ENCODE results near the gene CHIC2.

CHIC2 gene

DNA sequence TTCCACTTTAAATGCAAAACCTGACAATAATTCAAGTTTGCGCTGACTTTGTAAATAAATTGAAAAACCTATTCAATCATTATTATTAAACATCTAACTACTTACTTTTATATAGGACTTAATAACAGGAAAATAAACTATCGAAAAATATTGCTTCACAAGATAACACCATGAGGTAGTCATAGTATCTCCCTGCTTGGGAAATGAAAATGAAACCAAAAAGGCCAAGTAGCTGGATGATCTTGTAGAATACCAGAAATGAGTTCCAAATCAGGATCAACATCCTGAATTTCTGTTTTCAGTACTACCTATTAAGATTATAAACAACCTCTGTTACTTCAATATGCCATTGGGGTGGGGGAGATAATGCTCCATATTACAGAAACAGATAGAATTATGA, 58.9 kb downstream of the CHIC2 start:
- H3K9ac ChIP-seq (ENCODE audit: low read length): no peak overlapping the region
- H3K9me3 ChIP-seq (ENCODE audit: control insufficient read depth, insufficient read depth, low read depth, low read length): no peaks in the 10 kb centered on the region
- H3K4me1 ChIP-seq (ENCODE audit: control insufficient read depth, insufficient read depth, low read length): peaks cover 15% of the 10 kb centered on the region
- H3K36me3 ChIP-seq (ENCODE audit: control insufficient read depth, insufficient read depth, low read length): no peaks in the 10 kb centered on the region
- H3K27me3 ChIP-seq (ENCODE audit: control insufficient read depth, insufficient read depth, low read length): no peaks in the 10 kb centered on the region
- H3K27ac ChIP-seq (ENCODE audit: low read depth, low read length): no peak overlapping the region
- no peak overlapping the region for H3K4me3 ChIP-seq (ENCODE audit: low read depth, low read length)

DNA sequence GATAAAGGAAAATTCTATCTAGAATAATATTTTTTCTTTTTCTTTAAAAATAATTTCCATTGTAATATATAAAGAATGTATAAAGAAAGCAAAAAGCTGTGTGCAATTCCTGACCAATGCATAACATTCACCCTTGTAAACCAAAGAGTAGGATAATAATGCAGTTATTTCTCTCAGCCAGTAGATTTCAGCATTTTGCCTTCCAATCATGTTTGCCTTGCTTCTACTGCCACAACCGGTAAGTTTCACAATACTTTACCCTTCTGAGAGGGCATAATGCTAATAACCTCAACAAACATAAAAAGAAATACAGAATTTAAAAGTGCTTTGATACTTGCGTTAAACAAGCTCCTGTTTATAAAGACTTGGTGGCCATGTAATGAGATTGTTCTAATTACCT, 59.9 kb downstream of the CHIC2 start:
- H3K36me3 ChIP-seq (ENCODE audit: control insufficient read depth, insufficient read depth, low read length): no peaks in the 10 kb centered on the region
- H3K9me3 ChIP-seq (ENCODE audit: control insufficient read depth, insufficient read depth, low read depth, low read length): no peaks in the 10 kb centered on the region
- peaks cover 12% of the 10 kb centered on the region for H3K4me1 ChIP-seq (ENCODE audit: control insufficient read depth, insufficient read depth, low read length)
- H3K27me3 ChIP-seq (ENCODE audit: control insufficient read depth, insufficient read depth, low read length): no peaks in the 10 kb centered on the region
- no peak overlapping the region for H3K4me3 ChIP-seq (ENCODE audit: low read depth, low read length)
- no peak overlapping the region for H3K27ac ChIP-seq (ENCODE audit: low read depth, low read length)
- no peak overlapping the region for H3K9ac ChIP-seq (ENCODE audit: low read length)

DNA sequence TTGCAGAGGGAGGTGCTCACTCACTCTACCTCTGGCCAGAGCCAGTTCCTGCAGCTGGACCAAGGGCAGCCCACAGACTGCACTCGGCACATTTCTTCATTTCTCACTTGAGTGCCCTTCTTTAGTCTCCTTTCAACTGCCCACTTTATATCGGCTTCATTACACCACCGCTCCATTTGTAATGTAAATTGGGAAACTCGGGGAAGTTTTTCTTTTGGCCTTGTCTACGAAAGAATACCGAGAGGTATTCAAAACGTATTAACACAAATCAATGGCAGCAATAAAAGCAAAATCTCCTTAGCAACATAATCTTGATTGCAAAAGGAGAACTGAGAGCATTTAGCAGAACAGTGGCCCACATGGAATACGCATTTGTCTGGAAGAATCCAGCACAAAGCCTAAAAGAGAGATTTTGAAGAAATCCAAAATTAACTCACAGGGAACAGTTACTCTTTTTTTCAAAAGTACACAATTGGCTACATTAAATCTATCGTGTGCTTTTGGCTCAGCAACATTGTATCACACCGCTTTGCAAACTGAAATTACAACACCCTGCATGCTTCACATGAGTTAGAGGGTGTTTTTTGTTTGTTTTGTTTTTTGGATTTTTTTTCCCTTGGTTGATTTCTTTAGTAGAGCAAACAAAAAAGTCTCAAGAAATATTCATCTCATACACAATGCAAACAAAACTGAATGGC, 62.6 kb downstream of the CHIC2 start:
- no peaks in the 10 kb centered on the region for H3K36me3 ChIP-seq (ENCODE audit: control insufficient read depth, insufficient read depth, low read length)
- H3K27me3 ChIP-seq (ENCODE audit: control insufficient read depth, insufficient read depth, low read length): no peaks in the 10 kb centered on the region
- H3K9me3 ChIP-seq (ENCODE audit: control insufficient read depth, insufficient read depth, low read depth, low read length): no peaks in the 10 kb centered on the region
- no peak overlapping the region for H3K9ac ChIP-seq (ENCODE audit: low read length)
- no peak overlapping the region for H3K4me3 ChIP-seq (ENCODE audit: low read depth, low read length)
- 0 out of 2 replicates have a peak overlapping the region, but pooled peaks have one; percentile 28 for H3K27ac ChIP-seq (ENCODE audit: low read depth, low read length)
- H3K4me1 ChIP-seq (ENCODE audit: control insufficient read depth, insufficient read depth, low read length): peaks cover 17% of the 10 kb centered on the region

DNA sequence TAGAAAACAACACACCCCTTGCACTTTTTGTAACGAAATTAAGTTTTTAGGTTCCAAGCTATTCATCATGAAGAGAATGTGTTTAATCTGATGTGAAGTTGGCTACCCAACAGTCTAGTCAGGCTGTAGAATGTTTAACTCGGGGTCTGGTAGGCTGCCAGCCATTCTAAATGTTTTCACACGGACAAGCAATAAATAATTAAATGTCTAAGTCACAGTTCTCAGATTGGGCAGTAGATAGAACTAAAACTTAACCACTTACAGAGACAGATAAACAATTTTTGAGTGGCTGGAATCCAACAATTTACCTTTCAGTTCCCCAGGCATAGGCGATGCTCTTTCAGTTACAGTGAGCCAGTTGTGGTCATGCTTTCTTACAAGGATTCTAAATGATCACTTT, 66.5 kb downstream of the CHIC2 start:
- Histone ChIP-seq H3K4me3 (ENCODE audit: low read depth, low read length) (no peak overlapping the region), H3K4me1 (ENCODE audit: control insufficient read depth, insufficient read depth, low read length) (peaks cover 17% of the 10 kb centered on the region), H3K36me3 (ENCODE audit: control insufficient read depth, insufficient read depth, low read length) (no peaks in the 10 kb centered on the region), H3K9me3 (ENCODE audit: control insufficient read depth, insufficient read depth, low read depth, low read length) (no peaks in the 10 kb centered on the region), H3K27ac (ENCODE audit: low read depth, low read length) (no peak overlapping the region), H3K9ac (ENCODE audit: low read length) (no peak overlapping the region), H3K27me3 (ENCODE audit: control insufficient read depth, insufficient read depth, low read length) (no peaks in the 10 kb centered on the region)

DNA sequence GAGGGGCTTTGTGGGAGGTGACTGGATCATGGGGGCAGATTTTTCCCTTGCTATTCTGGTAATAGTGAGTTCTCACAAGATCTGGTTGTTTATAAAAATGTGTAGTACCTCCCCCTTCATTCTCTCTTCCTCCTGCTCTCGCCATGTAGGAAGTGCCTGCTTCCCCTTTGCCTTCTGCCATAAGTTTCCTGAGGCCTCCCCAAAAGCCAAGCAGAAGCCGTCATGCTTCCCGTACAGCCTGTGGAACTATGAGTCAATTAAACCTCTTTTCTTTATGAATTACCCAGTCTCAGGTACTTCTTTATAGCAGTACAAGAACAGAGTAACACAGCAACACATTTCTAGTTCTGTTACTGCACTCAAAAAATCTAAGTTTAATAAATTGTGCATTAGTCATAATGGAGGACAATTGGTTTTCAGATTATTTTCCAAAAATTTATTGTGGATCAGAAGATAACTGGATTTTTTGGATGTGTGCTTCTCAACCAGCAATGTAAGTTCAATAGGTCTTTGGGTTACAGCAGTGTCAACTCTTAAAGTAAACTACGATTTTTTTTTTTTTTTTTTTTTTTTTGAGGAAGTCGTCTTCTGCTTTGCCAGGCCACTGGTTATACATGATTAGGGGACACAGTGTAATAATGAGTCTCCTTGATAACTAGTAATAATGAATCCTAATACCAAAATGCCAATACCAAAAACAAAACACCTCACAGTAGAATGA, 69.9 kb downstream of the CHIC2 start:
- H3K36me3 ChIP-seq (ENCODE audit: control insufficient read depth, insufficient read depth, low read length): no peaks in the 10 kb centered on the region
- no peaks in the 10 kb centered on the region for H3K9me3 ChIP-seq (ENCODE audit: control insufficient read depth, insufficient read depth, low read depth, low read length)
- no peak overlapping the region for H3K27ac ChIP-seq (ENCODE audit: low read depth, low read length)

DNA sequence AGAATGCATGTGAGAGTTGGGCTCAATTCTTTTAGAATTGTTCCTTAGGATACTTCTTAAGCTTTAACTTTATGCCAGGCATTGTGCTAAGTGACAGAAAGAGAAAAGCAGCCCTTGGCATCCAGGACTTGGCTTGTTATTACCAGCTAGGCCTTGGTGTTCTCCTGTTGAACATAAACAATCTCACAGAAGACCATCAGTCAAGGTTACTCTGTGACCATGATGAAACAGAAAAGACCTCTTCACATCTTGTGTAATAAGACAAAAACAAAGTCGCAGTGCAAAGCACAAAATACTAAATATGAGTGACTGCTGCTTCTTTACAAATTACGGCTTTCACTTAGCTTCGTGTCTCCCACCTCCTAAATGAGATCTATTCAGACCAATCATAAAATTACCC, 71.6 kb downstream of the CHIC2 start:
- no peaks in the 10 kb centered on the region for H3K9me3 ChIP-seq (ENCODE audit: control insufficient read depth, insufficient read depth, low read depth, low read length)
- H3K36me3 ChIP-seq (ENCODE audit: control insufficient read depth, insufficient read depth, low read length): no peaks in the 10 kb centered on the region
- H3K9ac ChIP-seq (ENCODE audit: low read length): no peak overlapping the region
- no peak overlapping the region for H3K4me3 ChIP-seq (ENCODE audit: low read depth, low read length)
- H3K27ac ChIP-seq (ENCODE audit: low read depth, low read length): no peak overlapping the region
- peaks cover 5% of the 10 kb centered on the region; the same call in 1 of the 2 replicates for H3K4me1 ChIP-seq (ENCODE audit: control insufficient read depth, insufficient read depth, low read length)
- no peaks in the 10 kb centered on the region for H3K27me3 ChIP-seq (ENCODE audit: control insufficient read depth, insufficient read depth, low read length)

More for the DNA sequence above, 69.9 kb downstream of the CHIC2 start:
- Histone ChIP-seq H3K4me3 (ENCODE audit: low read depth, low read length) (no peak overlapping the region), H3K4me1 (ENCODE audit: control insufficient read depth, insufficient read depth, low read length) (peaks cover 5% of the 10 kb centered on the region; the same call in 1 of the 2 replicates), H3K27me3 (ENCODE audit: control insufficient read depth, insufficient read depth, low read length) (no peaks in the 10 kb centered on the region), H3K9ac (ENCODE audit: low read length) (no peak overlapping the region)

DNA sequence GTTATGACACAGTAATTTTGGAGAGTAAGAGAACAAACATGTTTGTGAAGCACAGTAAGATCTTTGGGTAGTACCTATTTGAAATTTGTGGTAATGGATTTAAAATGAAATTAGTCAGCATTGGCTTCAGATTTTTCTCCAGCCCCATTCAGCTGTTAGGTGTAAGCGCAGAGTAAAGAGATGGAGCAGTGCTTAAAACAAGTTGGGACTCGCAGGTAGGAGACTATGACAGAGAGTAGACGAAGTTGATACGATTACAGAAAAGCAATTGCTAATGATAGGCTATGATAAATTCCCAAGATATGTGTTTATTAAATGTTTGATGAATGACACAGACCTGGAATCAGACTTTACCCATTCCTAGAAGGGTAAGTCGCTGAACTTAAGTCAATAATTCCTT, 72.6 kb downstream of the CHIC2 start:
- Histone ChIP-seq H3K27ac (ENCODE audit: low read depth, low read length) (no peak overlapping the region), H3K4me3 (ENCODE audit: low read depth, low read length) (no peak overlapping the region), H3K4me1 (ENCODE audit: control insufficient read depth, insufficient read depth, low read length) (no peaks in the 10 kb centered on the region; the same call in 1 of the 2 replicates), H3K36me3 (ENCODE audit: control insufficient read depth, insufficient read depth, low read length) (no peaks in the 10 kb centered on the region), H3K9me3 (ENCODE audit: control insufficient read depth, insufficient read depth, low read depth, low read length) (no peaks in the 10 kb centered on the region), H3K27me3 (ENCODE audit: control insufficient read depth, insufficient read depth, low read length) (no peaks in the 10 kb centered on the region), H3K9ac (ENCODE audit: low read length) (no peak overlapping the region)

DNA sequence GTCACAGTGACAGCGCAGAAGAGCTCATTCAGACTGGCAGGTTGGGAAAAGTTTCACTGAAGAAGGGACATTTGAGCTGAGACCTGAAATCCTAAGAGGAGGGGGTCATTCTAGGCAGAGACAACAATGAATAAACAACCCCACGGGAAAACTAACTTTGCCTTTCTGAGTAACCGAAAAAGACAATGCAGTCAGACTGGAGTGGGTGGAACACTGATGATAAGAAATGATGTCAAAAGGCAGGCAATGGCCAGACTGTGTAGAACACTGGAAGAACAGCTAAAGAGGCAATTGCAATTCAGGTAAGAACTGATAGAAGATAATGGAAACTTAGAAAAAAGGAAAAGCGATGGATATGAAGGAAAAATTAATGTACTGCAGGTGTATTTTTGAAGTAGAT, 73.8 kb downstream of the CHIC2 start:
- H3K36me3 ChIP-seq (ENCODE audit: control insufficient read depth, insufficient read depth, low read length): no peaks in the 10 kb centered on the region
- H3K27ac ChIP-seq (ENCODE audit: low read depth, low read length): no peak overlapping the region
- H3K4me1 ChIP-seq (ENCODE audit: control insufficient read depth, insufficient read depth, low read length): no peaks in the 10 kb centered on the region
- H3K9me3 ChIP-seq (ENCODE audit: control insufficient read depth, insufficient read depth, low read depth, low read length): no peaks in the 10 kb centered on the region
- H3K4me3 ChIP-seq (ENCODE audit: low read depth, low read length): no peak overlapping the region
- H3K9ac ChIP-seq (ENCODE audit: low read length): no peak overlapping the region
- no peaks in the 10 kb centered on the region for H3K27me3 ChIP-seq (ENCODE audit: control insufficient read depth, insufficient read depth, low read length)

DNA sequence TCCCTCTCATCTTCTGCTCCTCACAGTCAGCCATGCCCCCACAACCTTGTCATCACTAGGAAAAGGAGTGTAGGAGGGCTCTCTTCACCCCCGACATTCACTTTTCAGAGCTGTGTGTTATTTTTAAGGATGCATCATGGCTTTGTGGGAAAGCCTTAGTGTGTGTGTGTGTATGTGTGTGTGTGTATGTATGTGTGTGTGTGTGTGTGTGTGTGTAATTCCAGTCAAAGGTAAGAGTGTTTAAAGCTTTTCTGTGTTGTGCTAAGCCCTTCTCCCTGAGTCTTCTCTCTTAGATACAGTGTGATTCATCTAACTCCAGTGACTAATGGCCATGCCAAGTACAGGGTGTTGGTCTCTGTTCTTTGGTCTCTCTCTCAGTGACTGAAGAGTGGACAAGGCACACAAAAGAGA, 76.6 kb downstream of the CHIC2 start:
- Histone ChIP-seq H3K27ac (ENCODE audit: low read depth, low read length) (no peak overlapping the region), H3K27me3 (ENCODE audit: control insufficient read depth, insufficient read depth, low read length) (no peaks in the 10 kb centered on the region)

DNA sequence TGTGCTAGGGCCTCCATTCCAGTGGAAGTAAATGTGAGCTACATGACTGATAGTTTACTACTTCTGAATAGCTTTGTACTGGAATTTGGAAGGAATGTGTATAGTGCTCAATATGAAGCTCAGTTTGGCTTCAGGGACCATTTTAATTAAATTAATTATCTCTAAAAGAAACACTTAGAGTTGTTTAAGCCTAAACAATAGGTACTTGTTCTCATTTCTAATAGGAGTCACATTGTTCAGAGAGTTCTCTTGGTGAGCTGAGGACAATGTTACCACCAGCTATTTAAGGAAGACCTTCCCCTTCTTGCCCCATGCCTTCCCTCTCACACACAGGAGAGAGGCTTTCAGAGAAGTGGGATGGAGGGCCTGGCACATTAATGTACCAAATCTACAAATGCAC, 78.3 kb downstream of the CHIC2 start:
- no peaks in the 10 kb centered on the region for H3K4me1 ChIP-seq (ENCODE audit: control insufficient read depth, insufficient read depth, low read length)
- no peaks in the 10 kb centered on the region for H3K36me3 ChIP-seq (ENCODE audit: control insufficient read depth, insufficient read depth, low read length)
- H3K27ac ChIP-seq (ENCODE audit: low read depth, low read length): no peak overlapping the region
- H3K4me3 ChIP-seq (ENCODE audit: low read depth, low read length): no peak overlapping the region
- H3K9ac ChIP-seq (ENCODE audit: low read length): no peak overlapping the region
- no peaks in the 10 kb centered on the region for H3K9me3 ChIP-seq (ENCODE audit: control insufficient read depth, insufficient read depth, low read depth, low read length)
- no peaks in the 10 kb centered on the region for H3K27me3 ChIP-seq (ENCODE audit: control insufficient read depth, insufficient read depth, low read length)

More for the DNA sequence above, 76.6 kb downstream of the CHIC2 start:
- no peaks in the 10 kb centered on the region for H3K36me3 ChIP-seq (ENCODE audit: control insufficient read depth, insufficient read depth, low read length)
- no peaks in the 10 kb centered on the region for H3K4me1 ChIP-seq (ENCODE audit: control insufficient read depth, insufficient read depth, low read length)
- no peaks in the 10 kb centered on the region for H3K9me3 ChIP-seq (ENCODE audit: control insufficient read depth, insufficient read depth, low read depth, low read length)
- no peak overlapping the region for H3K9ac ChIP-seq (ENCODE audit: low read length)
- H3K4me3 ChIP-seq (ENCODE audit: low read depth, low read length): no peak overlapping the region

DNA sequence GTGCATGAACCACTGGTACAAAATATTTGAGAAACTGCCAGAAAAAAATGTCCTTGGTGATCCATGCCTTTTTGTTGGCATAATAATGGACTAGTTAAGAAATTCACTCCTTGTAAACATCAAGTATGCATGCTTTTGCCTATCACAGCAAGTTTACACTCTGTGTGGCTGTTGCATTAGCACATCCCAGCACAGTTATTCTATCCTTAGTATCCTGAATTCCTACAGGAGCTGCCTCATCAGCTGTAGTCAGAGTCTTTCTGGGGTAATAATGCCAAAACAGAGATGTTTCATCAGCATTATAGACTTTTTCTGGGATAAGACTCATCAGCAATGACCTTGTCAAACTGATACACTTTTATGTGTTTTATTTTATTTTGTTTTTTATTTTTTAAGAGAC, 82.8 kb downstream of the CHIC2 start:
- H3K27ac ChIP-seq (ENCODE audit: low read depth, low read length): no peak overlapping the region
- H3K9me3 ChIP-seq (ENCODE audit: control insufficient read depth, insufficient read depth, low read depth, low read length): no peaks in the 10 kb centered on the region
- H3K4me3 ChIP-seq (ENCODE audit: low read depth, low read length): no peak overlapping the region
- no peaks in the 10 kb centered on the region for H3K27me3 ChIP-seq (ENCODE audit: control insufficient read depth, insufficient read depth, low read length)
- H3K9ac ChIP-seq (ENCODE audit: low read length): no peak overlapping the region
- H3K4me1 ChIP-seq (ENCODE audit: control insufficient read depth, insufficient read depth, low read length): no peaks in the 10 kb centered on the region
- H3K36me3 ChIP-seq (ENCODE audit: control insufficient read depth, insufficient read depth, low read length): no peaks in the 10 kb centered on the region
